Activated CD4-positive, alpha-beta T cell treated with anti-CD3 and anti-CD28 coated beads, Interleukin-2, amount 50 U/mL, for 16 hours (primary cell): ENCODE data around the gene QTRT2.
A peak's percentile ranks its signal among the peaks of the same experiment; 100 is the strongest.

Experiments used
- DNase-seq: peaks from one replicate; pipeline ENCODE4 v3.0.0-alpha.2; 2020

Gene QTRT2

DNA sequence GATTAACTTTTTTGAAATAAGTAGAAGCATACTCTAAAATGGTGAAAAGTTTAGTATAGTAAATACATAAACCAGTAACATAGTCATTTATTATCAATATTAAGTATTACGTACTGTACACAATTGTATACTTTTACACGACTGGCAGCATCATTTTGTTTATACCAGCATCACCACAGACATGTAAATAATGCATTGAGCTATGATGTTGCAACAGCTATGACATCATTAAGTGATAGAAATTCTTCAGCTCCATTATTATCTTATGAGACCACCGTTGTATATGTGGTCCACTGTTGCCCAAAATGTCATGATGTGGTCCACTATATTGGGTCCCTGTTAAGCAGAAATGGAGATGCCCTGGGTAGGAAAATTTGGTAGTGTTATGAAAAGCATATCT lies 71.0 kb downstream of the QTRT2 start:
- no peak for DNase-seq

DNA sequence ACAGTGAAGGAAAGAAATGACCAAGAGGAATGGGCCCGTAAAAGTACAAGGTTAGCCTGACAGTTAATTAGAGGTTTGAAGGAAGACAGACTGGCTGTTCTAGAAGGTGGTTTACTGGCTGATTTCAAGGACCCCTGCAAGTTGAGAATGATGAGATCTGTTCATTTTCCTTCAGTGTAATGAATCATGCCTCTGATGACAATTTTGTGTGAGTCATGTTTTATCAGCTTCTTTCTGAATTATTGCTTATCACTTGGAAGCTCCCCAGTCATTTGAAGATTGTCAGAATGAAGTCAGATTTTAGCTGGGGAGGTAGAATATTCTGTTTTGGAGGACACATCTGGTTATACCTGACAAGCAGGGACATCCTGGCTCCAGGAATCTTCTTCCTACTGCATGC lies 71.7 kb downstream of the QTRT2 start:
- peak; percentile 6 for DNase-seq

DNA sequence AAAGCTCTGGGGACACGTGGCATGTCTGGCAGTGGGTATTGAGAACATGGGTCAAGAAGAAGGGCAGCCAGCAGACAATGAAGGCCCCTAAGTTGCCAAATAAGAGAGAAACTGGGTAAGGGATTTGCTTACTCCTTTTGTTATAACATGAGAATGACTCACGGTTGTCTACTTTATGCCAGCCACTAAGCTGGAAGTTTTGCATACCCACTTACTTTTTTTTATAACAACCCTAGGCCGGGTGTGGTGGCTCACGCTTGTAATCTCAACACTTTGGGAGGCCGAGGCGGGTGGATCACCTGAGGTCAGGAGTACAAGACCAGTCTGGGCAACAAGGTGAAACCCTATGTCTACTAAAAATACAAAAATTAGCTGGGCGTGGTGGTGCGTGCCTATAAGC lies 72.3 kb downstream of the QTRT2 start:
- no peak for DNase-seq

DNA sequence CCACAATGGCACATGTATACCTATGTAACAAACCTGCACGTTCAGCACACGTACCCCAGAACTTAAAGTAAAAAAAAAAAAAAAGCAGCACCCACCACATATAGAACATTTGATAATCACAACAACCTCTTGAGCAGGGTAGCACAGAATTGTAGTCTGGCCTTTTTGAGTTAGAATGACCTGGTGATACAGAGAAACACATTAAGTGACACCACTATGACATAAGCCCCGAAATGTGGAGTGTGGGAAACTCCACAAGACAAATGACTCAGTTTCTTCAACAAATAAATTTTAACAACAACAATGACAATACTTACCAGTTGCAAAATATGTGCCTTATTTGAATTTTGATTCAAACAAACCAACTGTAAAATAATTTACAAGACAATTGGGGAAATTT lies 76.0 kb downstream of the QTRT2 start:
- DNase-seq: no peak

DNA sequence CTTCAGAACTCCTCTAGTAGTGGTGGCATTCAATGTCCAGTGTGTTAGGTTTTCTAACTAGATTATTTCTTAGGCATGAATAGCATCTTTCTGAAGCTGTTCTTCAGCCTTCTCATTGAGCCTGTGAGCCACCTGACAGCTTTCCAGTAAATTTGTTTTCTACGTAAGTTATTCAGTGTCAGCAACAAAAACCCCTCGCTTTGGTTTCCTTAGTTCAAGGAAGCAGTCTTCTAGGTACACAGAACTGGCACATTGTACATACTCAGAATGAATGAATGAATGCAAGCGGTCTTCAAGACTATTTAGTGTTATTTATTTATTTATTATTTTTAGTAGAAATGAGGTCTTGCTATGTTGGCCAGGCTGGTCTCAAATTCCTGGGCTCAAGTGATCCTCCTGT lies 77.4 kb downstream of the QTRT2 start:
- no peak for DNase-seq
